Coronary artery (tissue), 2 donors: ENCODE data around the gene SLC39A9.
"Not testable (repeated sequence)": the region's sequence is repeated elsewhere in the genome, so short reads cannot be mapped to it uniquely, and the experiment has no call there.

Source experiments
- DNase-seq: peaks from one replicate; pipeline ENCODE4 v3.0.0-alpha.2; 2017; ENCODE audit warnings: low spot score
- H3K27ac ChIP-seq, 2 donors: fragments of 200-600 bp; sonication (generic); one replicate each; pipeline ENCODE4 v1.5.1; 2016 to 2019
- H3K4me3 ChIP-seq: fragments of 200-600 bp; sonication (generic); 2 replicates; pipeline ENCODE4 v1.5.1; 2016; ENCODE audit warnings: mild to moderate bottlenecking, moderate library complexity
- TF ChIP-seq, protein P1 (sequence below): fragments of 200-600 bp; sonication (generic); IDR thresholded peaks from one replicate; pipeline ENCODE4 v1.5.1; 2019; ENCODE audit warnings: antibody characterized with exemption

Gene SLC39A9

GRCh38 chr14:69487771-69488170, 89.3 kb downstream of the SLC39A9 start:
- DNase-seq = peak; percentile 43
- TF ChIP-seq, protein P1, sequence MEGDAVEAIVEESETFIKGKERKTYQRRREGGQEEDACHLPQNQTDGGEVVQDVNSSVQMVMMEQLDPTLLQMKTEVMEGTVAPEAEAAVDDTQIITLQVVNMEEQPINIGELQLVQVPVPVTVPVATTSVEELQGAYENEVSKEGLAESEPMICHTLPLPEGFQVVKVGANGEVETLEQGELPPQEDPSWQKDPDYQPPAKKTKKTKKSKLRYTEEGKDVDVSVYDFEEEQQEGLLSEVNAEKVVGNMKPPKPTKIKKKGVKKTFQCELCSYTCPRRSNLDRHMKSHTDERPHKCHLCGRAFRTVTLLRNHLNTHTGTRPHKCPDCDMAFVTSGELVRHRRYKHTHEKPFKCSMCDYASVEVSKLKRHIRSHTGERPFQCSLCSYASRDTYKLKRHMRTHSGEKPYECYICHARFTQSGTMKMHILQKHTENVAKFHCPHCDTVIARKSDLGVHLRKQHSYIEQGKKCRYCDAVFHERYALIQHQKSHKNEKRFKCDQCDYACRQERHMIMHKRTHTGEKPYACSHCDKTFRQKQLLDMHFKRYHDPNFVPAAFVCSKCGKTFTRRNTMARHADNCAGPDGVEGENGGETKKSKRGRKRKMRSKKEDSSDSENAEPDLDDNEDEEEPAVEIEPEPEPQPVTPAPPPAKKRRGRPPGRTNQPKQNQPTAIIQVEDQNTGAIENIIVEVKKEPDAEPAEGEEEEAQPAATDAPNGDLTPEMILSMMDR = no peak
- Histone ChIP-seq H3K4me3 (no peak overlapping the region), H3K27ac (no peak overlapping the region)

DNA sequence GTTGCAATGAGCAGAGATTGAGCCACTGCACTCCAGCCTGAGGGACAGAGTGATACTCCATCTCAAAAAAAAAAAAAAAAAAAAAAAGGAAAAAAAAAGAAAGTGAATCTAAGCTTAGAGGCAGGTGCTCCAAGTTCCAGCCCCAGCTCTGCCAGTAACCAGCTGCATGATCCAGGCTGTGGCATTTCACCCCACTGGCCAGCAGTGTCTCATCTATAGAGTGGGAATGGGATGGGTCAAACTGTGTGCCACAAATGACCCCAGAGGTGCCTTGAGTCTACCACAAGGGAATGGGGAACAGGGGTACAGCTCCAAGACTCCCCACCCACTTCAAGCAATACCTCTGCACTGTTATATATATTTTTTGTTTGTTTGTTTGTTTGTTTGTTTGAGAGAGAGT, 91.0 kb downstream of the SLC39A9 start:
- Histone ChIP-seq H3K4me3 (no peak overlapping the region), H3K27ac (no peak overlapping the region)
- TF ChIP-seq, protein P1 = no peak
- peak; percentile 52 for DNase-seq

- DNase-seq = no peak
- no peak overlapping the region for H3K27ac ChIP-seq
- no peak overlapping the region for H3K4me3 ChIP-seq
- TF ChIP-seq, protein P1 = no peak
Measured at GRCh38 chr14:69490219-69490918, 91.9 kb downstream of the SLC39A9 start.

DNA sequence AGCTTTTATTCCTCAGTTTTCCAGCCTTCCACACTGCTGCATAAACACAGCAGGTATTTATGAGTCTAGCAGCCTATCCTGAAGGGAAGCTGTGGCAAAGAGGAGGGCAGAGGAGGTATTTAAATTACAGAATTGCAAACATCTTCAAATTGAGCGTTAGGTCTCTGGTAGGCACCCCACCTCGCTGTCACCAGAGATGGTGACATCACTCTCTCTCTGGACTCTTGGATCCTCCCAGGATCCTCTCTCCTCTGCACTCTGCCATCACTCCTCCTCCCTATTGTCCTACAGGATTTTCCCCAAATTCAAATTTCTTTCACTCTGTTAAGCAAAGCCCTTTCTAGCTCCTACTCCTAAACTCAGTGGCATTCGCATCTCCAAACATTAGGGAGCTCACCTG, 92.7 kb downstream of the SLC39A9 start:
- TF ChIP-seq, protein P1 = no peak
- DNase-seq = no peak
- H3K4me3 ChIP-seq = no peak overlapping the region
- H3K27ac ChIP-seq = no peak overlapping the region

DNA sequence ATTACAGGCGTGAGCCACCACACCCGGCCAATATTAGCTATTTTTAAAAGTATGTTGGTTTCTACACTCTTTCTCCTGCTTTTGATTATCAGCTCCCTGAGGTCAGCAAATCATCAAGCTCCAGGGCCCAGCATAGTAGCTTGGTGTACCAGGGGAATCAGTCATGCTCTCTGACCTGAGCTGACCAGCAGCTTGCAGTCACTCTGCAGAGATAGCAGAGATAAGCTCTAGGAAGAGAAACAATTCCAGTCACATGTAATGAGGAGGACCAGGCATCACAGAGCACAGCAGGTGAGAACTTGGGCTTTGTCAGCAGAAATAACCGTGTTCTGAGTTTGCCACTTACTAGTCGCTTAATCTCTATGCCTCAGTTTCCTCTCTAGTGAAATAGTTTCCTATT, 94.5 kb downstream of the SLC39A9 start:
- TF ChIP-seq, protein P1 = no peak
- DNase-seq = no peak
- no peak overlapping the region for H3K4me3 ChIP-seq
- no peak overlapping the region for H3K27ac ChIP-seq

- no peak for DNase-seq
- no peak overlapping the region for H3K27ac ChIP-seq
- TF ChIP-seq, protein P1 = no peak
Measured at GRCh38 chr14:69493791-69494190, 95.3 kb downstream of the SLC39A9 start.

DNA sequence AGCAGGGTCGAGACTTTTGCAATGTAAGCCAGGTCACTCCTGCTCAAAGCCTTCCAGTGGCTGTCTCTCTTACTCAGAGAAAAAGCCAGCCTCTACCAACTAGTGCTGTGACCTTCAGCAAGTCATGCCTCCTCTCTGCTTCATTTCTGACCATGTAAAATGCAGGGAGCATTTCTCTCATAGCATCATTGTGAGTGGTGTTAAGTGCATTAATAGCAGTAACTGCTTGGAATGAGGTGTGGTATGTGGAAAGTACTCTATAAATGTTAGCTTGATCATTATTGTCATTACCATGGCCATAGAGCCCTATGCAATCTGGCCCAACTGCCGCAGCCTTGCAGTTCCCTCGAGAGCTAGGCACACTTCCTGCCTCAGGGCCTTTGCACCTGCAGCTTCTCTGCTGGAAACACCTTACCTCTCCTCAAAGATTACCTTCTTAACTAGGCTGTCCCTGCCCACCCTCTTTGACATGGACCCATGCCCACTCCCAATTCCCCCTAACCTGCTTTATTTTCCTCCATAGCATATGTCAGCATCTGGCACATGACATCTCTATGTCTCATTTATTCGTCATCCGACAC, 96.9 kb downstream of the SLC39A9 start:
- DNase-seq = no peak
- Histone ChIP-seq H3K27ac (no peak overlapping the region), H3K4me3 (no peak overlapping the region)
- TF ChIP-seq, protein P1 = no peak

More at GRCh38 chr14:69493791-69494190, 95.3 kb downstream of the SLC39A9 start:
- no peak overlapping the region for H3K4me3 ChIP-seq

GRCh38 chr14:69497866-69498265, 99.4 kb downstream of the SLC39A9 start:
- not testable (repeated sequence) for H3K27ac ChIP-seq, DNase-seq, H3K4me3 ChIP-seq

DNA sequence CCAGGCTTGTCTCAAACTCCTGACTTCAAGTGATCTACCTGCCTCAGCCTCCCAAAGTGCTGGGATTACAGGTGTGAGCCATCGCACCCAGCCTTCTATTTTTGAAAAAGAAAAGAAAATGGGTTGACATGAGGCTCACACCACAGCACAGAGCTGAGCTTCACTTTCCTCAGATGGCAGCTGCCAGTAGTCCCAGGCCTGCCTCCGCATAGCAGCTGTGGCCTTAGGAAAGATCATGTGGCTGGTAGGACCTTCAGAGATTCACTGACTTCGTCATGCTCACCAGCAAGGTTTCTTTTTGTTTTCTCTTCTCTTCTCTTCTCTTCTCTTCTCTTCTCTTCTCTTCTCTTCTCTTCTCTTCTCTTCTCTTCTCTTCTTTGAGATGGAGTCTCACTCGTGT, 99.8 kb downstream of the SLC39A9 start:
- not testable (repeated sequence) for H3K27ac ChIP-seq, H3K4me3 ChIP-seq, DNase-seq
